ENCODE results near the gene KLC3.

The KLC3 gene

GRCh38 chr19:45349430-45349941 lies 8.9 kb downstream of the KLC3 start:
- no peak overlapping the region for H3K4me2 ChIP-seq (ENCODE audit: low read depth, low read length, poor library complexity, severe bottlenecking)
- H3K27ac ChIP-seq (ENCODE audit: low read depth, low read length) = no peak overlapping the region
- H3K9me3 ChIP-seq (ENCODE audit: insufficient read depth, low read length) = no peaks in the 10 kb centered on the region
- no peaks in the 10 kb centered on the region for H3K27me3 ChIP-seq (ENCODE audit: low read length)
- TF ChIP-seq, protein P1, sequence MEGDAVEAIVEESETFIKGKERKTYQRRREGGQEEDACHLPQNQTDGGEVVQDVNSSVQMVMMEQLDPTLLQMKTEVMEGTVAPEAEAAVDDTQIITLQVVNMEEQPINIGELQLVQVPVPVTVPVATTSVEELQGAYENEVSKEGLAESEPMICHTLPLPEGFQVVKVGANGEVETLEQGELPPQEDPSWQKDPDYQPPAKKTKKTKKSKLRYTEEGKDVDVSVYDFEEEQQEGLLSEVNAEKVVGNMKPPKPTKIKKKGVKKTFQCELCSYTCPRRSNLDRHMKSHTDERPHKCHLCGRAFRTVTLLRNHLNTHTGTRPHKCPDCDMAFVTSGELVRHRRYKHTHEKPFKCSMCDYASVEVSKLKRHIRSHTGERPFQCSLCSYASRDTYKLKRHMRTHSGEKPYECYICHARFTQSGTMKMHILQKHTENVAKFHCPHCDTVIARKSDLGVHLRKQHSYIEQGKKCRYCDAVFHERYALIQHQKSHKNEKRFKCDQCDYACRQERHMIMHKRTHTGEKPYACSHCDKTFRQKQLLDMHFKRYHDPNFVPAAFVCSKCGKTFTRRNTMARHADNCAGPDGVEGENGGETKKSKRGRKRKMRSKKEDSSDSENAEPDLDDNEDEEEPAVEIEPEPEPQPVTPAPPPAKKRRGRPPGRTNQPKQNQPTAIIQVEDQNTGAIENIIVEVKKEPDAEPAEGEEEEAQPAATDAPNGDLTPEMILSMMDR (IDR thresholded peaks at IDR 0.05; ENCODE audit: insufficient read depth, low read length, poor library complexity, severe bottlenecking) = no peak
- H3K79me2 ChIP-seq (ENCODE audit: insufficient read depth, low read length) = no peaks in the 10 kb centered on the region
- no peak overlapping the region for H3K9ac ChIP-seq (ENCODE audit: low read length)
- H3K36me3 ChIP-seq (ENCODE audit: low read length) = no peaks in the 10 kb centered on the region
- H2AFZ ChIP-seq (ENCODE audit: low read depth, low read length, severe bottlenecking) = no peak overlapping the region
- H4K20me1 ChIP-seq (ENCODE audit: low read depth, low read length) = no peaks in the 10 kb centered on the region
- H3K4me3 ChIP-seq (ENCODE audit: insufficient read depth, low read length, poor library complexity, severe bottlenecking) = no peak overlapping the region
- H3F3A ChIP-seq (ENCODE audit: insufficient read depth) = no peaks in the 10 kb centered on the region
- no peaks in the 10 kb centered on the region for H3K9me2 ChIP-seq (replicated peaks; ENCODE audit: insufficient read depth, low read length)

GRCh38 chr19:45350477-45351058 lies 10.0 kb downstream of the KLC3 start:
- H3K36me3 ChIP-seq (ENCODE audit: low read length) = no peaks in the 10 kb centered on the region
- no peak overlapping the region for H2AFZ ChIP-seq (ENCODE audit: low read depth, low read length, severe bottlenecking)
- H3K27ac ChIP-seq (ENCODE audit: low read depth, low read length) = no peak overlapping the region
- no peak overlapping the region for H3K4me3 ChIP-seq (ENCODE audit: insufficient read depth, low read length, poor library complexity, severe bottlenecking)
- no peaks in the 10 kb centered on the region for H3K27me3 ChIP-seq (ENCODE audit: low read length)
- H3K79me2 ChIP-seq (ENCODE audit: insufficient read depth, low read length) = no peaks in the 10 kb centered on the region
- no peaks in the 10 kb centered on the region for H3K9me3 ChIP-seq (ENCODE audit: insufficient read depth, low read length)
- no peak overlapping the region for H3K9ac ChIP-seq (ENCODE audit: low read length)
- H3F3A ChIP-seq (ENCODE audit: insufficient read depth) = no peaks in the 10 kb centered on the region
- TF ChIP-seq, protein P1 (IDR thresholded peaks at IDR 0.05; ENCODE audit: insufficient read depth, low read length, poor library complexity, severe bottlenecking) = no peak
- no peak for TF ChIP-seq EZH2phosphoT487 (conservative IDR thresholded peaks at IDR 0.05; ENCODE audit: low read length)
- no peaks in the 10 kb centered on the region for H4K20me1 ChIP-seq (ENCODE audit: low read depth, low read length)
- no peak overlapping the region for H3K4me2 ChIP-seq (ENCODE audit: low read depth, low read length, poor library complexity, severe bottlenecking)
- H3K9me2 ChIP-seq (replicated peaks; ENCODE audit: insufficient read depth, low read length) = no peaks in the 10 kb centered on the region

DNA sequence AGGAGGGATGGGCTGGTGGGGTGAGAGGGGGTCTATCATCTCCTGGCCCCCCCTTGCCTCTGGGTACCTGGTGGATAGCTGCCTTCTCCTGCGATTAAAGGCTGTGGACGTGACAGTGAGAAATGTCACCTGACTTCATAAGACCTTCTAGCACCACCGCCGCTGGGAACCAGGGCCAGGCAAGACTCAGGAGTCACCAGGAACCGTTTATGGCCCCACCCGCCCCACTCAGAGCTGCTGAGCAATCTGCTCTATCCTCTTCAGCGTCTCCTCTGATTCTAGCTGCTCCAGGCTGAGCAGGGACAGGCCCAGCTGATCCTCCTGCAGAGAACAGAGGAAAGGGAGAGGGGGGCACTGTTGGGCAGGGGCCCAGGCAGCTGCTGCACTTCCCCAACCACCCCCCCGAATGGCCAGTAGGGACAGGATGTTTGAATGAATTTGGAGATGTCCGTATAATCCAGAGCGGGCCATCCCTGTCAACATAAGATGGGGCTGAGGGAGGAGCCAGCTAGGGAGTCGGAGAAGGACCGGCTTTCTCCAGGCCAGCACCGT lies 10.9 kb downstream of the KLC3 start:
- Histone ChIP-seq H3K9me3 (ENCODE audit: insufficient read depth, low read length) (no peaks in the 10 kb centered on the region), H3K27me3 (ENCODE audit: low read length) (no peaks in the 10 kb centered on the region), H3K9me2 (replicated peaks; ENCODE audit: insufficient read depth, low read length) (no peaks in the 10 kb centered on the region), H4K20me1 (ENCODE audit: low read depth, low read length) (no peaks in the 10 kb centered on the region), H3K4me2 (ENCODE audit: low read depth, low read length, poor library complexity, severe bottlenecking) (no peak overlapping the region), H3F3A (ENCODE audit: insufficient read depth) (no peaks in the 10 kb centered on the region), H3K4me3 (ENCODE audit: insufficient read depth, low read length, poor library complexity, severe bottlenecking) (no peak overlapping the region), H3K36me3 (ENCODE audit: low read length) (no peaks in the 10 kb centered on the region), H3K79me2 (ENCODE audit: insufficient read depth, low read length) (no peaks in the 10 kb centered on the region), H3K27ac (ENCODE audit: low read depth, low read length) (no peak overlapping the region), H3K9ac (ENCODE audit: low read length) (no peak overlapping the region), H2AFZ (ENCODE audit: low read depth, low read length, severe bottlenecking) (no peak overlapping the region)
- no peak for TF ChIP-seq EZH2phosphoT487 (conservative IDR thresholded peaks at IDR 0.05; ENCODE audit: low read length)
- TF ChIP-seq, protein P1 (IDR thresholded peaks at IDR 0.05; ENCODE audit: insufficient read depth, low read length, poor library complexity, severe bottlenecking) = no peak
